Limb (tissue), 2 donors: ENCODE measurements around the gene ANKFN1.

ENCODE experiments used
- DNase-seq, 2 donors: peaks; one replicate each; pipeline ENCODE4 v3.0.0-alpha.2; 2016; ENCODE audit errors: extremely low spot score in 2 of 2

Gene ANKFN1

DNA sequence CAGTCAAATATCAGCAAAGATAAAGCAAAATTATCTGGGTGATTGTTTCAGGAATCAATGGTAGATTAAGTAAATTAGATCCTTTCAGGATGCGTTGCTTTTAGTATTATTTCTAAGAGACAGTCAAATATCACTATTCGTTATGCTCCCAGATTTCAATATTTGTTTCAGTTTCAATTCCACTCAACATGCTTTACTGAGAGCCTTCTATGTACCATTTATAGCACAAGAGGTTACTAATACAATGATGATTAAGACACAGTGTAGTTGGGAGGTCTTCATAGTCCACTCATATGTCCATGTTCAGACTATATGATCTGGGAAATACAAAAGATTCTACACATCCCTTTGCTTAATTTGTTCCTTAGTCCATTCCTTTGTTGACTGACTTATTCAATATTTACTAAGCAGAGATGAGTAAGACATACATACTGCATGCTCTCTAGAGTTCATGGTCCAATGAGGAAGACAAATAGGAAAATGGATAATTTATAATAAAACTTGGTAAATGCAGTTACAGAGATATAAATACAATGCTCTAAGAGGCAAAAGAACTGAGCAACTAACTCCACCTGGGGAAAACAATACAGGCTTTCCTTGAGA, 352.0 kb downstream of the ANKFN1 start:
- no peak for DNase-seq

DNA sequence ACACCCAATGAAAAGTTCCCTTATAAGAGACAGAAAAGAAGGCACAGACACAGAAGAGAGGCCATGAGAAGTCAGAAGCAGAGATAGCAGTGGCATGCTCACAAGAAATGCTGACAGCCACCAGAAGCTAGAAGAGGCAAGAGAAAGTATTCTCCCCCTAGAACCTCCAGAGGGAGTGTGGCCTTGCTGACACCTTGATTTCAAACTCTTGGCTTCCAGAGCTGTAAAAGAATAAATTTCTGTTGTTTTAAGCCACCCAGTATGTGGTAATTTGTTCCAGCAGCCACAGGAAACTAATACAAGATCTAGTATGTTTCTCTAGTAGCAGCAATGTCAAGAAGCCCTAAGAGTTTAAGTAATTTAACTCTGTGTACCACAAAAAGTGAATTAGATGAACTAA, 353.1 kb downstream of the ANKFN1 start:
- no peak for DNase-seq

DNA sequence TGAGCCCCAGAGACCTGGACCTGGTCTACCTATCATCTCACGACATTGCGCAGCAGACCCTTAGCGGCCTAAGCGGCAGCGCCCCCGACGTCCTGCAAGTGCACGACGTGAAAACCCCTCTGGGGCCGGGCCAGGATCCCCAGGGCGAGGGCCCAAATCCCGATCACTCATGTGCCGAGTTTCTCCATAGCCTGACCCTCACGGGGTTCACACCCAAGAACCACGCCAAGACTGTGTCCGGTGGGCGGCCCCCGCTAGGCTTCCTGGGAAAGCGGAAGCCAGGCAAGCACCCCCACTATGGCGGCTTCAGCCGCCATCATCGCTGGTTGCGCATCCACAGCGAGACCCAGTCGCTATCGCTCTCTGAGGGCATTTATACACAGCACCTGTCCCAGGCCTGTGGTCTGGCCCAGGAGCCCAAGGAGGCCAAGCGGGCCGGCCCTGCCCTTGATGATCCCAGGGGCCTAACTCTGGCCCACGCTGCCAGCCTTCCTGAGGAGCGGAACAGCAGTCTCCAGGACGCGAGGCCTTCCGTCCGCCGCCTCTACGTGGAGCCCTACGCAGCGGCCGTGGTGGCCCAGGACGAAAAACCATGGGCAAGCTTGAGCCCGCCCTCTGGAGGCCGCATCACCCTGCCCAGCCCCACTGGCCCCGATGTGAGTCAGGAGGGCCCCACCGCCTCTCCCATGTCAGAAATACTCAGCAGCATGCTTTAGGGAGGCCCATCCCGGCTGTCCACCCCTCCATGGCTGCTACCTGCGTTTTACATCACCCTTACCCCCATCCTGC, 357.5 kb downstream of the ANKFN1 start:
- no peak for DNase-seq

DNA sequence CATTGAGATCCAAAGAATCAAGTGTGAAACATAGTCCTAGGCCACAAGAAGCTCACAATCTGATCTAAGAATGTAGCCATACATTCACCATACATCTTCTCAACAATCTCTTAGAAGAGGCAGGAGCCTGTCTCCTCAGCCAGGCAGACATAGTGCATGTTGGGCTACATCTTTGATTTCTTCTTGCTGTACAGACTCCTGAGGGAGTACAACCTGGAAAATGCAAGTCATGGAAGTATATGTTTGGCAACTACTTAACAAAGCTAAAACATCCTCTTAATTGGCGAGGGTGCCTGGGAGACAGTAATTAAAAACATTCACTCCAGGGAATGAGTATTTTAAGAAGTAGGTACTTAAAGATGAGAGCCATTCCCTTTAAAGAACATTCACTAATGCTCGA, 361.0 kb downstream of the ANKFN1 start:
- DNase-seq = no peak

DNA sequence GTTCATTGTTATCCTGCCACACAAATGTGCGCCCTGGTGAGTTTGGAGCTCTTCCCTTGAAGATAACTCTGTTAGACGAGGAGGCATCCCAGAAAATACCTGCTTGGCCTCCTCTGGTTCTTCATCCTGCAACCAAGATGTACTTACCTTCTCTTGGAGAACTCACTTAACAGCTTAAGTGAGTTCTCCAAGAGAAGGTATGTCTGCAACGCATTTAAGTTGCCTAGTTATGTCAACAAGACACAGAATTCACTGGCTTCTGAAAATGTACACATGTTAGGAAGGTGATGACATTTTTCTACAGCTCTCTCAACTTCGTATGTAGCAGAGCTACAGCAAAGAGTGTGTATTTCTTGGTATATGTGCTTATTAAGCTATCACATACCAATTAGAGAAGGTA, 361.6 kb downstream of the ANKFN1 start:
- DNase-seq = no peak

DNA sequence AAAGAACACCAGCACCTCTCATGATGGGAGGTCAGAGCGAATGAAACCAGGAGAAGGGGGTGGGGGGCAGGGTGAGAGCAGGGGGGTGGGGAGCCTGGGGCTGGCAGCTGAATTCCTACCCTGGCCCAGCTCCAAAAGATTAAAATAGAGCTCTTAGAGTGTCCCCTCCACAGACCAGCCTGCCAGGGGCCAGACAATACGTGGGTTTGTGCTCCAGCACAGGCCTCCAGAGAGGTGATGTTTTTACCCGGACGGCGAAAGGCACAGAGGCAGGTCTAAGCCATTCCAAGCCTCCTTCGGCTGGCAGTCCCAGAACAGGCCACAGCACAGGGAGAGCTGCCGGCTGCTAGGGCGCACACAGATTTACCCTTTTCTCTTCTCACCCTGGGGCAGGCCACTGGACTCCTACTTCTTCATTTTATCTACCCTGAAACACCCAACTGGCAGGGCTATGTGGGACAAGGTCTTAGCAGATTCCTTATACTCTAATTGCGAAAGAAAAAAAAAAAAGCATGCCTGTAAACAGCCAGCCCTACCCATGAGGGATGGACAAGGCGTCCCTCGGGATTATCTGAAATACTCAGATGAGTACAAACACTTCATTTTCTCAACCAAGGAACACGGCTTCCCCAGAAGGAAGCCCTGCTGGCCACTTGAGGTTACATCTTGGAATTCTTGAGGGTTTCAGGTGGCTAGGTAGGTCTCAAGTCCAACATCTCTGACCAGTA, 368.3 kb downstream of the ANKFN1 start:
- peak in 1 of 2 donors; percentile 55 for DNase-seq

DNA sequence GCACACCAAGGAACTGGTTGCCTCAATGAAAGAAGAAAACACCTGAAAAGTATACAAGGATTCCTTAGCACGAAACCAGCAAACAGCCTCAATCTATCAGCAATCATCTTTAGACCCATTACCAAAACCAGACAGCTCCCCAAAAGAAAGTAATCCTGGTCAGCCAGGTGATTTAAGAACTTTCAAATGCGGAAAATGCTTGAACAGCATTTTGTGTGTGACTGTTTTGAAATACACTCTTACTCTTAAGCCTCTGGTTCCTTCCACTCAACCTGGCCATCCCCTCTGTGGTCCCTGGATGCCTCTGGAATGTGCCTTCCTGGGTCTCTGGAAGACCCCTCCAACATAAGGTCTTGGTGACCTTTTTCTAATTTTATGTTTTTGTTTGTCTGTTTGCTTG, 369.8 kb downstream of the ANKFN1 start:
- no peak for DNase-seq

DNA sequence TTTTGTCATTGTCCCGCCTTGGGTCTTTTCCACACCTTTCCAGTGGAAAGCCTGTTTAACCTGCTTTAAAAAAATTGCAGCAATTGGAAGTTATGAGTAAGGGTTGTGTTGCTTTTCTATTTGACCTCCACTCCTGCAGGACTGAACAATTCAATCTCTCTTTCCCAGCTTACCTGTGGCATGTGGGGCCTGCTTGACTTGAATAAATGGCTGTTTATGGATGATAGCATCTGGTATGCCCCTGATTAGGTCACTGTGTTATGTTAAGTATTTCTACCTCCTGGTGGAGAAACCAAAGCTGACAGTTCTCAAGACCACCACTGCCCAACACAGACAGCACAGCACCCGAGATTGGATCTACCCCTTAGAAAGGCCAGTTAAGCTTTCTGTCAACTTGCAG, 375.4 kb downstream of the ANKFN1 start:
- DNase-seq = no peak

DNA sequence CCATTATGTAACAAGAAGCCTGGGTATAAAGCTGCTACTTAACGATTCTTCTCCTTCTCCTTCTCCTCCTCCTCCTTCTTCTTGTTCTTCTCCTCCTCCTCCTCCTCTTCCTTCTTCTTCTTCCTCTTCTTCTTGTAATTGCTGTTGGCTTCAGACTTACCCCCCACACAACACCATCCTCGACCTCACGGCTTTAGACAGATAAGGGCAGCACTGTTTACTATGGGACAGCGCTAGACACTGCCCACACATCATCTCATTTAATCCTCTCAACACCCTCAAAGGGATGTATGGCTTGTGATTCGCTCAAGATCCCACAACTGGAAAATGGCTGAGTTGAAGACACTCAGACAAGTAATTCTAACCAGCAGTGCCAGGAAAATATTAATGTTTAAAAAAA, 379.7 kb downstream of the ANKFN1 start:
- no peak for DNase-seq

DNA sequence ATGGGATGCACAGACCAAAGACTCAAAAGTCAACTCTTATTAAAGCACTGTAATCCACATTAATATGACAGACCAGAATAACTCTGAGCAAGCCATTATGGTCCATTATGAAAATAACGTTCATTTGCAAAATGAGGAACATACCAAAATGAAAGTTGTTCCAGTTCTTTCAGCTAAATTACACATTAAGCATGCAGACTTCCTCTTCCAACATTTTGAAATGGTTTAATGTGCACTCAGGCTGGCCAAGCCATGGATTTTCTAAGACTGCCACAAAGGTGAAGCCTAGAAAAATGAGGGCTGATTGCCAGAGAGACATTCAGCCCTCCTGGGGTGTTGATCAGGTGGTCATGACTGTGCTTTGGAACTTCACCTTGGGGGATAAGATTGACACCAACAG, 383.5 kb downstream of the ANKFN1 start:
- DNase-seq = no peak

DNA sequence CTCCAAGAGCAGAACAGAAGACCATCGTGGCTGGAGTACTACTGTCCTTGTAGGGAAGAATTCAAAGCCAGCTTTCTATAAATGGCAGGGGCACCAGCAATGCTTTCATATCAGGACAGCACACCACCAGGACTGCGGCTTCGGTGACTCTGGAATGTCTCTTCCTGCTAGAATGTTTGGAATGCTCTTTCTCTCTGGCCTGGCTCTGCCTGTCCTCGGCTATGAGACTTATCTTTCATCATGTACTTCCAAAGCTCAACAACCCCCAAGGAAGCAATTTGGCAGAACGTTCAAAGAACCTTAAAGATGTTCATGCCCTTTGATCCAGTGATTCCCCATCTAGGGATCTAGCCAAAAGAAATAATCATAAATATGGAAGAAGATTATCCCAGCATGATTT, 387.6 kb downstream of the ANKFN1 start:
- no peak for DNase-seq

DNA sequence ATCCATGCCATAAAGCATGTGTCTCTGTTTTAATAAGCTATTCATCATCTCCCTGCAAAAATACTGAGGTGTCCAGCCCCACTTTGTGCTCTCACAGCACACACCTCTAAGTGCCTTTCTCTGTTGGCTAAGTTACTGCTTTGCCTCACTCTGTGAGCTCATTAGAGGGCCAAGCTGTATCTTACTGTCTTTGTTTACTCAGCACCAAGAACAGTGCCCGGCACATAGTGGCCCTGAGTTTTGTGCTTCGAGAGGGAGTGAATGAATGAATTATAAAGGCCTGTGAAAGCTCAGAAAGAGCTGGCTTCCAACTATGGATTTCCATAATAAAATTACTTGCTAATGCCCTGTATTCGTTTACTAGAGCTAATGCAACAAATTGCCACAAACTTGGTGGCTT, 390.0 kb downstream of the ANKFN1 start:
- DNase-seq = no peak

DNA sequence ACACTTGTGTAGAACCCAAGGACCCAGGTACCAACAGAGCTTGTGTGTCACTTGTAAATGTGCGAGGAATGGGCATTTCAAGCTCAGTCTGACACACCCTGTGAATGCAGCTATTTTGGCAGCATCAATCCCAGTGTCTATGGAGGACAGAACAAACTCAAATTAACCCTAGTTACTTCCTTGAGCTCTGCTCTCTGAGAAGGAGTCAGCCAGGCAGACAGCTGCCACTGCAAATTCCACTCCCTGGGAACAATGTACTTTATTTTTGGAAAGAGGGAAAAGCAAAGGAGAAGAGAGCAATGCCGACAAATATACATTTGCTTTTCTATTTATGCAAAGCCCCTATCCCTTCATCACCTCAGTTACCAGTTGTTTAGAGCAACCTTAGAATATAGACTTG, 391.8 kb downstream of the ANKFN1 start:
- DNase-seq = peak; percentile 27 to 51

DNA sequence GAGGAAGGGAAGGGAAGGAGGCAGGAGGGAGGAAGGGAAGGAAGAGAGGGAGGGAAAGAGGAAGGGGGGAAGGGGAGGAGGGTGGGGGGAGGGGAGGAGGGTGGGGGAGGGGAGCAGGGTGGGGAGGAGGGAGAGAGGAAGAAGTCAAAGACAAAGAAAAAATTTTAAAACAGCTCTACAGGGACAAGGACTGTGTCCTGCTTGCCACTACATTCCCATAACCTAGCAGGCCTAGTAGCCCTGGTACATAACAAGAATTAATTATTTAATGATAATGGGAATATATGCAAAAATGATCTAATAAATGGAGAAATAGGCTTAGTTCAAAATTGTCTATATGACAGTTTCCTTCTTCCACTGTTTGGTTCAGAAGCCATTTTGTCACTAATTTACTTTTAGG, 392.7 kb downstream of the ANKFN1 start:
- no peak for DNase-seq

DNA sequence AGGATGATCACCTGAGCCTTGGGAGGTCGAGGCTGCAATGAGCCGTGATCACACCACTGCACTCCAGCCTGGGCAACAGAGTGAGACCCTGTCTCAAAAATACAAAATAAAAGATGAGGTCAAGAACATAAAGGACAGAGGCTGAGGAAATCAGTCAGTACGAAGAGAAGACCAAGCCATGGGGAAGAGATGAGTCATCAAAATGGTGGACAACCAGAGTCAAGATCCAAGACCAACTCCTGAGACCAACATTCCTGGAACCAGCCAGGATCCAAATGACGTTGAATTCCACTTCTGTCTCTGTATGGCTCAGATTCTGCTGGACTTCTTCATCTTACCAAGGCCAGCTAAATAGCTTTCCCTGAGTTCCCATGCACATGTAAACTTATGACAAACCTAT, 395.4 kb downstream of the ANKFN1 start:
- no peak for DNase-seq

DNA sequence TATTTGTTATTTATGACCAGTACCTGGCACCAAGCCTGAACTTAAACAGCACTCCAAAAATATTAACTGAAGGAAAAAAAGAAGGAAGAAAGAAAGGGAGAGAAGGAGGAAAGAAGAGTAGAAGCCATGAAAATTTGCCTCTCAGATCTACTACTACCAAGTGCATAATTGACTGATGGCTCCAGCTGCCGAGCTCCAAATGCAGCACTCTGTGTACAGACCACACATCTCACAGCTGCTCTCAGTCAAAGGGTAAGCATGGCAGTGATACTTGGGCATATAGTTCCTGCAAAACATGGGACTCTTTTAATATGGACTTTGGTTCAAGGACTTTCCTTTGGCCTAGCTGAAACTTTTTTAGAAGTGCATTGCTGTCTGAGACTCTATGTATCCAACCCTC, 396.2 kb downstream of the ANKFN1 start:
- DNase-seq = peak in 1 of 2 donors; percentile 23

DNA sequence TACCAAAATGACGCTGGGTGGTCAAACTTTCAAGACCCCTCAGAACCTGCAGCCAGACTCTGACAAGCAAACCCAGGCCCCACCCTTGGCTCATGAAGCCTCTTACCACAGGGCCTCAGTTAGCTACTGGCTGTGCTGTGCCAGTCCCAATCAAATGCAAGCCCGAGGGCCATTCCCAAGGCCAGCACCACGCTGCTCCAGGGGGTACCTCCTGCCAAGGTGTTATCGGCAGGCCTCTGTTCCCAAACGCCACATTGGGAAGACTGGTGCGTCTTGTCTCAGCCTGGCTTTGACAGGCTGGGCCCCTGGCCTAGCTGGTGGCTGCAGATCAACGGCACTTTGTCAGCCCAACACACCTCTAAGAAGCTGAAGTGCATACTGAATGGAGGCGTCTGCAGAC, 404.4 kb downstream of the ANKFN1 start:
- no peak for DNase-seq

DNA sequence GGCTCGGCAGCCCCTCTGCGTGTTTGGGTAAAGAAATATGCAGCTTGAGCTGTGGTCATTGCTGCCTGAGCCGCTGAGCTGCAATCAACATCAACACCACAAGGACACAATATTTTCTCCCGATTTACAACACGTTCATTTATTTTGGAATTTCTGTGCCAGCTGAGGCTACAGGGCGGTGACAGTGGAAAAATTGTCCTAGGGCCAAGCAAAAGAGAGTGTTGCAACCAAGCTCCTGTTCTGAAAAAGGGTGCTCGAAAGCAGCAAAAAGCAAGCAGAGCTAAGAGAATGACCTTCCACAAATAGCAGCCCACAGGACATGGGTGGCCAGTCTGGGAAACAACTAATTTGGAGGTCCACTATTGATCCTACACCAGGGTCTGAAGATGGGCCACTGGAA, 404.8 kb downstream of the ANKFN1 start:
- no peak for DNase-seq
